Skeletal muscle cell (primary cell): Measurements from ENCODE around the gene YWHAG.
"Not testable (repeated sequence)": the region's sequence is repeated elsewhere in the genome, so short reads cannot be mapped to it uniquely, and the experiment has no call there.

Experiments used
- DNase-seq: peaks from one replicate; pipeline ENCODE4 v3.0.0-alpha.2; 2010; ENCODE audit warnings: low read depth
- H3K4me3 ChIP-seq: 2 replicates; pipeline ENCODE4 v1.5.1; 2011; ENCODE audit warnings: low read depth, mild to moderate bottlenecking, control low read depth, low read length, moderate library complexity

The YWHAG gene

DNA sequence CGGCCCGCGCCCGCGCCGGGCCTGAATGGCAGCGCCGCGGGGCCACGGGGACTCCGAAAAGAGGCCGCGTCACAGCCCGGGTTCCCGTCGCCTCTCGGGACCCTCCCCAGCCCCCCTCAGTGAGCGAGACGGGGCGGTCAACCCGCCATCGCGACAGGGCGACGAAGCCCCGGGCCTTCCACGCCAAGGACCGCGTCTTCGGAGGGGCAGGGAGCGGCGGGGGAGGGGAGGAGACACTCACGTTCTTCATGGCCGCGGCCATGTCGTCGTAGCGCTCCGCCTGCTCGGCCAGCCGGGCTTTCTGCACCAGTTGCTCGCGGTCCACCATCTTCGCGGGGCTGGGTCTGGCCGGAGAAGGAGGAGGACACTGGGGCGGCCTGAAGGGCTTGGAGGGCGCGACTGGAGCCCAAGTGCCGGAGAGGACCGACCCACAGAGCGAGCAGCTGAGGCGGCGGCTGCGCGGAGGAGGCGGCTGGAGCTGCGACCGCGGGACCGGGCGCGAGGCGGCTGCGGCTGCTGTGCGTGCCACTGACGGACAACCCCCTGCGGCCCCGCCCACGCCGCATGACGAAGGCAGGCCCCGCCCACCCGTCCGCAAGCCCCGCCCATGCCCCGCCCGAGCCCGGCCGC is at the start of gene YWHAG:
Gene YWHAG (minus strand): TSS at position 511 of the 630 bp plus-strand sequence. CDS start 183 bp downstream, at position 328.
- DNase-seq = peak; percentile 72
- peak within 1 kb of the TSS; percentile 93 for H3K4me3 ChIP-seq

DNA sequence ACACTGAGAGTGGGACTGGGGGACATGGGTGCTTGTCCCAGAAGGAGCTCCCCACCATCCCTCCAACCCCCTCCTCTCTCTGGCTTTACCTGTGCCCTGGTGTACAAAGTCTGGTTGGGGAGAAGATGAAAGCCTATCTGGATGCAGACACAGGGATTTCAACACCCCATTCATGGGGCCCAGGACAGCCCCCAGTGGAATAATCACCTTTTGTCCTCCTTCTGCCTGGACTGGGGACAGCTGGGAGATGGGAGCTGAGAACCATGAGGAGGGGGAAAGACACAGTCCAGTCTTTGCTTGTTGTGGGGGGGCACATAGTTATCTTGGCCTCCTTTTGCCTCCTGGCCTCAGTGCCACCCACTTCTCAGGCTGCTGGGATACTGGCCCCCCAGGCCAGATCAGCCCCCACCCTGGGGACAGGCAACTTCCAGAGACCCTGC is 49.4 kb upstream of the YWHAG start:
- no peak overlapping the region for H3K4me3 ChIP-seq
- DNase-seq = no peak

DNA sequence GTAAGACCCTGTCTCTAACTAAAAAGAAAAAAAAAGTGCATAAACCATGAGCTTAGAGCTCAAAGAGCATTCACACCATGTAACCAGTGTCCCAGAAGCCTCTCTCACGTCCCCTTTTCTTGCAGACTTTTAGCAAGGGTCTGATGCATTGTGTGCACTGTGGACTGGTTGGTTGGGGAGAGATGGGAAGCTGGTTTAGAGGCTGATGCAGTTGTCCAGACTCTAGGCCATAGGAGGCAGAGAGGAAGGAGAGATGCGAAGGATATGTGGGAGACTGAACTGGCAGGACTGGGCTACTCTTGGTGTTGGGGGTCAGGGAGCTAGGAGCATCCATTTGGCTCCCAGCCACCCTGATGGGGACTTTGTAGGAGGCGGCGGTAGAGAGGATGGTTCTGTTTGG is 48.9 kb upstream of the YWHAG start:
- H3K4me3 ChIP-seq = no peak overlapping the region
- no peak for DNase-seq

DNA sequence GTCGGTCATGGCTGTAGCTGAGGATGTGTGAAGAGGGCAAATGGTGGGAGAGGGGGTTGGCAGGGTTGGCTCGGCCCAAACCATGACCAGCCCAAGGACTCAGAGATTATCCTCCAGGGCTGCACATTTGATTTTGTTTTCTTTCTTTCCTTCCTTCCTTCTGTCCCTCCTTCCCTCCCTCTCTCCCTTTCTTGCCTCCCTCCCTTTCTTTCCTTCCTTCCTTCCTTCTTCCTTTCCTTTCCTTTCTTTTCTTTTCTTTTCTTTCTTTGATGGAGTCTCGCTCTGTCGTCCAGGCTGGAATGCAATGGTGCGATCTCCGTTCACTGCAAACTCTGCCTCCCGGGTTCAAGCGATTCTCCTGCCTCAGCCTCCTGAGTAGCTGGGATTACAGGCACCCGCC is 46.9 kb upstream of the YWHAG start:
- H3K4me3 ChIP-seq = no peak overlapping the region
- no peak for DNase-seq

DNA sequence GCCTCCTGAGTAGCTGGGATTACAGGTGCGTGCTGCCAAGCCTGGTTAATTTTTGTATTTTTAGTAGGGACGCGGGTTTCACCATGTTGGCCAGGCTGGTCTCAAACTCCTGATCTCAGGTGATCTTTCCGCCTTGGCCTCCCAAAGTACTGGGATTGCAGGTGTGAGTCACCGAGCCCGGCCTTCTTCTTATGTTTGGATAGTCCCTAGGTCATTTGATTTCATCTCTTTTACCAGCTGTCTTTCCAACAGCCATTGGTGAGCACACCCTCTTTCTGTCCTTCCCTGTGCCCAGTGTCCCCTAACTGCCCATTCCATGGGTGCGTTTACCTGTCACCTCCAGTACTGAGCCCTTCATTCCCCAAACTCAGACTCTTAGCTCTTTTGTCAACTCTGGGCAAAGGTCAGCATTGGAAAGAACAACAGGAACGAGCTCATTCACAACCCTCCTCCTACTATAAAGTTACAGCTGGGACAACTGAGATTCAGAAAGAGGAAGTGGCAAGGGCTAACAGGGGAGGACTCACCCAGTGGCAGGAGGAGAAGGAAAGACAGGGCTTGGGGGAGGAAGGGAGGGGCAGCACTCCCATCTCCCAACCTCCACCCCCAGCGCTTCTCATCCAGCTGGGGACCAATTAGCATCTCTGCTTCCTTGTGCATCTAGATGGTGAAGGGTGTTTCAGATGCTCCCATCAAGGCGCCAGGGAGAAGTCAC is 45.1 kb upstream of the YWHAG start:
- no peak for DNase-seq

DNA sequence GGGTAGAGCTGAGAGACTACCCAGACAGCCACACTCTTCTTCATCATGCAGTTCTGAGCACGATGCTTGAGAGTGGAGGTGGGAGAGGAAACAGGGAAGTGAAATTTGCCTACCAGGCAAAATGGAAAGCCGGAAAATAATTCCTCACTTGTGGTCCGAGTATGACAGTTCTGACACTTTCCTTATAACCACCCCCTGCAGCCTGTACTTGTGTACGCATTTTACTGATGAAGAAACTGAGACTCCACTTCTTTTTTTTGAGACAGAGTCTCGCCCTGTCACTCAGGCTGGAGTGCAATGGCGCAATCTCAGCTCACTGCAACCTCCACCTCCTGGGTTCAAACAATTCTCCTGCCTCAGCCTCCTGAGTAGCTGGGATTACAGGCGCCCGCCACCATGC is 44.3 kb upstream of the YWHAG start:
- not testable (repeated sequence) for H3K4me3 ChIP-seq, DNase-seq

More for the DNA sequence above, 45.1 kb upstream of the YWHAG start:
- no peak overlapping the region for H3K4me3 ChIP-seq

DNA sequence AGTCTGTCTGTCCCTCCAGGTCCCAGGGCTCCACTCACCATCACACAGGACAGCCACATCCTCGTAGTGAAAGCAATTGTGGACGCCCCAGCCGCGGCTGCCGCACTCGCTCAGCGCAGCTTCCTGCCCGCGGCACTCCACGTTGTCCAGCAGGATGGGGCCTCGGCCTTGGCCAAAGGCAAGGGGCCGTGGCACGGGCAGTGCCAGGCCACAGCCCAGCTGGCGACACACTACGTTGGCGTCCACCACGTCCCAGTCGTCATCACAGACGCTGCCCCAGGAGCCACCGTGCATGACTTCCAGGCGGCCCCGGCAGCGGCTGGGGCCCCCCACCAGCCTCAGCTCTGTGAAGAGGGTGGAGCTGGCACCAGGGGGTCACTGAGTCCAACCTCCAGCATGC is 41.5 kb upstream of the YWHAG start:
- DNase-seq = no peak
- no peak overlapping the region for H3K4me3 ChIP-seq

DNA sequence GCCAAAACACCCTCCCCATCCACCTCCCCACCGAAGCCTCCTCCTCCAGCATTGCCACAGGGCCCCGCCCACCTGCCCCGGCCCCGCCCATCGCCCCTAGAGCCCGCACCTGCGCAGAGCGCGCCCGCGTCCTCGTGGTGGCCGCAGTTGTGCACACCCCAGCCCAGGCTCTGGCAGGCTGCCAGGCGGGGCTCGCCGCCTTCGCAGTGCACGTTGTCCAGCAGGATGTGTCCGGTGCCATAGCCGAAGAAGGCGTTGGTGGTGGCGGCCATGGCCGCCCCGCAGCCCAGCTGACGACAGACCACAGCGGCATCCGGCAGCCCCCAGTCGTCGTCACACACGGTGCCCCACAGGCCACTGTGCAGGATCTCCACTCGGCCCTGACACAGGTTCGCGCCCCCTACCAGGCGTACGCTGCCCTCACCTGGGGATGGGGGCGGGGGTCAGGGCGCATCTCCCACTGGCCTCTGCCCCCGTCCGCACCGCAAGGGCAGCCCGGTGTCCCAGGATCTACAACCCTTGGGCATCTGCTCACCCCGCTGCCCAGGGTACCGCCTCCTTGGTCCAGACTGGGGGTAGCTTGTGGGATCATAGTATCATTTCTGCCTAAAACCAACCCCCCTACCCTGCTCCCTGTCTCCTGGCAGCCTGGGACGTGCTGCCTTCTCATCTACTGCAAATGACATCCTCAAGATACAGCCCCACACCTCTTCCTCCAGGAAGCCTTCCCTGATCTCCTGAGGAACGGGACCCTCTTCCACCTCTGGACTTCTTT is 38.8 kb upstream of the YWHAG start:
- DNase-seq = no peak
- peak overlapping the region; percentile 46 for H3K4me3 ChIP-seq

DNA sequence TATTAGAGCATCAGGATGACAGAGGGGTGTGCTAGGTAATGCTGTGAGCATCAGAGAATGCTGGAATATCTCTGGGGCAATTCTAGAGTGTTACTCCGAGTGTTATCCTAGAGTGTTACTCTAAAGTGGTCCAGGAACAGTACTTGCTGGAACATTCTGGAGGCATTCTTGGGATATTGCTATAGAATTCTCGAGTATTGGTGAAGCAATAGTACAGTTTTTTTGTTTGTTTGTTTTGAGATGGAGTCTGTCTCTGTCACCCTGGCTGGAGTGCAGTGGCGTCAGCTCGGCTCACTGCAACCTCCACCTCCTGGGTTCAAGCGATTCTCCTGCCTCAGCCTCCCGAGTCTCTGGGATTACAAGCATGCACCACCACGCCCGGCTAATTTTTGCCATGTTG is 38.1 kb upstream of the YWHAG start:
- DNase-seq = no peak
- H3K4me3 ChIP-seq = peak overlapping the region; percentile 46

DNA sequence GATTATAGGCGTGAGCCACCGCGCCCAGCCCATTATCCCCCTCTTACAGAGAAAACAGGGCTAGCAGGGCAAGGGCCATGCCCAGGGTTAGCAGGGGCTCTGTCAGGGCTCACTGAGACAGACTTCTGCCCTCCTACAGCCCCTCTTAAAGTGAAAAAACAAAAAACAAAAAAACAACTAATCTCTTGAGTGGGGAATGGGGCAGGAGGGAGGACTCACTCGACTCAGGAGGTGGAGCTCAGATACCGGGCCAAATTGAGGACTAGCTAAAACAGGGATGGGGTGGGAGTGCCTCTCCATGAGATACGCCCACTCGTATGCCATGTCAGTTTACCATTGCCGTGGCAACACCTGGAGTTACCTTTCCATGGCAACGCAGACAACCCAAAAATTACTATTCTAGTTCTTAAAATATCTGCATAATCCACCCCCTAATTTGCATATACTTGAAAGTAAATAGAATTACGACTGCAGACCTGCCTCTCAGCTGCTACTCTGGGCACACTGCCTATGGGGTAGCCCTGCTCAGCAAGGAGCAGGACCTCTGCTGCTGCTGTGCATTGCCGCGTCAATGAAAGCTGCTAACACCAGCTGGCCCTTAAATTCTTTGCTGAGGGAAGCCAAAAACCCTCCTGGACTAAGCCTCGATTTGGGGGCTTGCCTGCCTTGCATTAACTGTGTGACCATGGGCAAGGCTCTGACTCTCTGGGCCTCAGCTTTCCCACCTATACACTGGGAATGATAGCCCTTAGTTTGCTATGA is 37.4 kb upstream of the YWHAG start:
- DNase-seq = no peak
- H3K4me3 ChIP-seq = no peak overlapping the region

DNA sequence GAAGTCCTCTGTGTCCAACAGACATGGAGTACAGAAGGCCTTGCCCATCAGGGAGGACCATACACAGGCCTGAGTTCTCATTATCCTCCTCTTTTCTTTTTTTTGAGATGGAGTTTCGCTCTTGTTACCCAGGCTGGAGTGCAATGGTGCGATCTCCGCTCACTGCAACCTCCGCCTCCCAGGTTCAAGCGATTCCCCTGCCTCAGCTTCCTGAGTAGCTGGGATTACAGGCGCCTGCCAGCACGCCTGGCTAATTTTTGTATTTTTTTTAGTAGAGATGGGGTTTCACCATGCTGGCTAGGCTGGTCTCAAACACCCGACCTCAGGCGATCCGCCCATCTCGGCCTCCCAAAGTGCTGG is 36.8 kb upstream of the YWHAG start:
- not testable (repeated sequence) for DNase-seq, H3K4me3 ChIP-seq

DNA sequence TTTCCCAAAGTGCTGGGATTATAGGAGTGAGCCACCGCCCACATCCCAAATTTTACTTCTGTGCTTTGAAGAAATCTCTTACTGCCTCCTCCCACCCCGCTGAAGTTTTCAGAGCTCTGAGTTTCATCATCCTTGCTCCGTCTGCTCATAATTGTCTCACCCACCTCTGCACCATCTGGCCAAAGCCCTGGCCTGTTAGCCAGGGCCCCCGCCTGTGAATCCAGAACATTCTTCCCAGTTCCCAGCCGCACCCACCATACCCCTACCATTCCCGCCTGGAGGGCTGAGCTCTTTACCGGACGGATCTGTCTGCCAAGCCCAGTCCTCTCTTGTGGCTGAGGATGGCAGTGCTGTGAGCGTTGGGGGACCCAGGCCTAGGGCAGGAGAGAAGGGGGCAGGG is 36.2 kb upstream of the YWHAG start:
- DNase-seq = no peak
- H3K4me3 ChIP-seq = no peak overlapping the region

DNA sequence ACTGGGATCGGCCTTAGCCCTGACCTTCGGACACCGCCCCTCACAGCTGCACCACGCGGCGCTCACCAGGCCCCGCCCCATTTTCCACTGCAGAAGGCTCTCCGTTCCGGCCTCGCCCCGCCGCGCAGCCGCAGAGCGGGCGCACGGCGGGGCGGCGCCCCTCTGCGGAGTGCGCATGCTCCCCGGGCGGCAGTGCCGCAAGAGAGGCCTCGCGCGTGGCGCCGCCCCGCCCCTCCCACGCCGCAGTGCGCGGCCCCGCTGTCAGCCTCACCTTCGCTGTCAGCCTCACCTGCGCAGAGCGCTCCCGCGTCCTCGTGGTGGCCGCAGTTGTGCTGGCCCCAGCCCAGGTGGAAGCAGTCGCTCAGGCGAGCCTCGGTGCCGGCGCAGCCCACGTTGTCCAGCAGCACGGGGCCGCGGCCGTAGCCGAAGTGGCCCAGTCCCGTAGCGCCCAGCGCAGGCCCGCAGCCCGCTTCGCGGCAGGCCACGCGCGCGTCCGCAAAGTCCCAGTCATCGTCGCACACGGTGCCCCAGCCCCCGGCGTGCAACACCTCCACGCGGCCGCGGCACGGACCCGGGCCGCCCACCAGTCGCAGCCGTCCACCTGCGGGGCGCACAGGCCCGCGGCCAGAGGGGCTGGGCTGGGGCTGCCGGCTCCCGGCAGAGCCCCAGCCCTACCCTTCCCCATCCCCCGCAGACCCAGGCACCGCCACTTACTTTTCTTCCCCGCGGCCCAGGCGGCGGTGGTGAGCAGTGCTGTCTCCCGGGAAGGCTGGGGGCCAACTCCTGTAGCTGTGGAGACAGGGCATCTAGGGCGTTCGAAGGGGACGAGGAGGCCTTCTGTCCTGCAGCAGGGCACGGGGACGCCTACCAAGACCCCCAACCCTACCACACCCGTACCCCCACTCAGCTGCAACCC is 34.6 kb upstream of the YWHAG start:
- H3K4me3 ChIP-seq = peak overlapping the region; percentile 59
- DNase-seq = no peak

DNA sequence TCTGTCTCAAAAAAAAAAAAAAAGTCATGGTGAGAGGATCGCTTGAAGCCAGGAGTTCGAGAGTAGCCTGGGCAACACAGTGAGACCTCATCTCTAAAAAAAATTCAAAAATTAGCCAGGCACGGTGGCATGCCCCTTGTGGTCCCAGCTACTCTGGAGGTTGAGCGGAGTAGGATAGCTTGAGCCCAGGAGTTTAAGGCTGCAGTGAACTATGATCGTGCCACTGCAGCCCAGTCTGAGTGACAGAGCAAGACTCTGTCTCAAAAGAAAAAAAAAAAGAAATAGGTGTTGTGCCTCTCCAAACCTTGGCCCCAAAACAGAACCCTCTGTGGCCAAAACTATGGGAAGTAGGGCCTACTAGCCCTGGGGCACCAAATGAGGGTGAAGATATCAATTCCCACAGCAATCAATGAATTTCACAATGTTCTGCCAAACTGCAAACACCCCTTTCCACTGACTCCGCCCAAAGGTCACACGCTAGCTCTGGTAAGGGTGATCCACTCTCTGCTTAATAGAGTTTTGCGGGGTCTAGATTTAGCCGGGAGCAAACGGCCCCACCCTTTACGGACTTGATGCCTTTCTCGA is 33.8 kb upstream of the YWHAG start:
- peak overlapping the region; percentile 59 for H3K4me3 ChIP-seq
- no peak for DNase-seq

DNA sequence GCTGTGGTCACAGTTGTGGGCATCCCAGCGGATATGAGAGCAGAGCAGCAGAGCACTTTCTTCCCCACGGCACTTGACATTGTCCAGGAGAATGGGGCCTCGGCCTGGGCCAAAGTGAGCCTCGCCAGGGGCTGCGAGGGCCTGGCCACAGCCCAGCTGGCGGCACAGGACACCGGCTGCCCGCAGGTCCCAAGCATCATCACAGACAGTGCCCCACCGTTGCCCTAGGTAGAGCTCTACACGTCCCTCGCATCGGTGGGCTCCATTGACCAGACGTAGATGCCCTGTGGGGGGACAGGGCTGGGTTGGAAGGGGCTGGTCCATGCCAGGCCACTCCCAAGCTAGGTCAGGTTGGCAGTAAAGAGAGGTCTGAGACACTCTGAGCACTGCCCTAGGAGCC is 31.3 kb upstream of the YWHAG start:
- no peak for DNase-seq
- no peak overlapping the region for H3K4me3 ChIP-seq

DNA sequence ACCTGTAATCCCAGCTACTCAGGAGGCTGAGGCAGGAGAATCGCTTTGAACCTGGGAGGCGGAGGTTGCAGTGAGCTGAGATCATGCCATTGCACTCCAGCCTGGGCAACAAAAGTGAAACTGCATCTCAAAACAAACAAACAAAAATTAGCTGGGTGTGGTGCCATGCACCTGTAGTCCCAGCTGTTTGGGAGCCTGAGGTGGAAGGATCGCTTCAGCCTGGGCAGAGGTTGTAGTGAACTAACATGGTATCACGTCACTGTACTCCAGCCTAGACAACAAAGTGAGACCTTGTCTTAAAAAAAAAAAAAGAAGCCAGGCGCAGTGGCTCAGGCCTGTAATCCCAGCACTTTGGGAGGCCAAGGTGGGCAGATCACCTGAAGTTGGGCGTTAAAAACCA is 29.0 kb upstream of the YWHAG start:
- not testable (repeated sequence) for DNase-seq, H3K4me3 ChIP-seq

DNA sequence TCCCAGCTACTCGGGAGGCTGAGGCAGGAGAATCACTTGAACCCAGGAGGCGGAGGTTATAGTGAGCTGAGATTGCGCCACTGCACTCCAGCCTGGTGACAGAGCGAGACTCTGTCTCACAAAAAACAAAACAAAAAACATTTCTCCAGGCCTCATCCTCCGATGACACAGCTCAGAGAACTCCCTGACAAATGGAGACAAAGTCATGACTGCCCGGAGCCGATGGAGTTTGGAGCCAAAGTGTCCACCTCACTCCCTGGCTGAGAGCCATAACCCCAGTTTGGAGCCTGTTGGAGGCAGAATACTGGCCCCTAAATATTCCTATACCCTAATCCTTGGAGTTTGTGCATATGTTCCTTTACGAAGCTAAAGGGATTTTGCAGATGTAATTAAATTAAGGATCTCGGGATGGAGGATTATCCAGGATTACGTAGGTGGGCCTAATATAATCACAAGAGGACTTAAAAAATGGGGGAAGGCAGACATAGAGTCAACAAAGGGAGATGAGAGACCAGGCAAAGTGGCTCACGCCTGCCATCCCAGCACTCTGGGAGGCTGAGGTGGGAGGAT is 28.0 kb upstream of the YWHAG start:
- no peak overlapping the region for H3K4me3 ChIP-seq
- DNase-seq = no peak
